Activated naive CD8-positive, alpha-beta T cell treated with anti-CD3 and anti-CD28 coated beads, Interleukin-2, amount 50 U/mL, for 24 hours (primary cell): ENCODE measurements around the gene CYP2F1.
"Not testable (repeated sequence)": the region's sequence is repeated elsewhere in the genome, so short reads cannot be mapped to it uniquely, and the experiment has no call there.

Experiments
- ATAC-seq: fragments of 150-1000 bp; cut with Tn5 transposase; one replicate; pipeline ENCODE4 v1.10.0; 2021
- DNase-seq: peaks from one replicate; pipeline ENCODE4 v3.0.0; 2021
- H3K27ac Mint-ChIP-seq: one replicate; pipeline ENCODE4 v1.8.0; 2021; ENCODE audit warnings: mild to moderate bottlenecking, mixed read lengths
- H3K27me3 Mint-ChIP-seq: one replicate; pipeline ENCODE4 v1.8.0; 2021; ENCODE audit warnings: mixed read lengths
- H3K36me3 Mint-ChIP-seq: one replicate; pipeline ENCODE4 v1.8.0; 2021; ENCODE audit warnings: low read depth, mixed read lengths
- H3K4me1 Mint-ChIP-seq: one replicate; pipeline ENCODE4 v1.8.0; 2021; ENCODE audit warnings: mixed read lengths
- H3K4me3 Mint-ChIP-seq: one replicate; pipeline ENCODE4 v1.8.0; 2021; ENCODE audit warnings: mild to moderate bottlenecking, moderate library complexity, mixed read lengths
- H3K9me3 Mint-ChIP-seq: one replicate; pipeline ENCODE4 v1.8.0; 2021; ENCODE audit warnings: mixed read lengths

The CYP2F1 gene

GRCh38 chr19:41112728-41113290 lies 1.4 kb upstream of the CYP2F1 start:
- H3K27ac Mint-ChIP-seq = no peak overlapping the region
- ATAC-seq (no peak), DNase-seq (no peak)
- H3K4me3 Mint-ChIP-seq = no peak overlapping the region
- no peaks in the 10 kb centered on the region for H3K9me3 Mint-ChIP-seq
- no peaks in the 10 kb centered on the region for H3K36me3 Mint-ChIP-seq
- H3K27me3 Mint-ChIP-seq = no peaks in the 10 kb centered on the region
- H3K4me1 Mint-ChIP-seq = no peaks in the 10 kb centered on the region

- no peaks in the 10 kb centered on the region for H3K36me3 Mint-ChIP-seq
- H3K27me3 Mint-ChIP-seq = no peaks in the 10 kb centered on the region
- DNase-seq (no peak), ATAC-seq (no peak)
- H3K4me1 Mint-ChIP-seq = peaks cover 11% of the 10 kb centered on the region
- H3K9me3 Mint-ChIP-seq = no peaks in the 10 kb centered on the region
- no peak overlapping the region for H3K27ac Mint-ChIP-seq
- H3K4me3 Mint-ChIP-seq = no peak overlapping the region
Measured at GRCh38 chr19:41116261-41116660, 2.0 kb downstream of the CYP2F1 start.

- Mint-ChIP-seq H3K4me1 (peaks cover 18% of the 10 kb centered on the region), H3K4me3 (peak overlapping the region; percentile 38), H3K27ac (peak overlapping the region; percentile 52)
- H3K27me3 Mint-ChIP-seq, H3K9me3 Mint-ChIP-seq, H3K36me3 Mint-ChIP-seq: not testable (repeated sequence)
- ATAC-seq = peak; percentile 39
- peak; percentile 28 for DNase-seq
Measured at GRCh38 chr19:41120929-41121911, 7.0 kb downstream of the CYP2F1 start.

- H3K36me3 Mint-ChIP-seq, H3K27ac Mint-ChIP-seq, H3K9me3 Mint-ChIP-seq: not testable (repeated sequence)
Measured at GRCh38 chr19:41122846-41123245, 8.6 kb downstream of the CYP2F1 start.

GRCh38 chr19:41123716-41124294 lies 9.6 kb downstream of the CYP2F1 start:
- Mint-ChIP-seq H3K4me1 (peaks cover 32% of the 10 kb centered on the region), H3K27me3 (no peaks in the 10 kb centered on the region), H3K4me3 (no peak overlapping the region), H3K36me3 (no peaks in the 10 kb centered on the region), H3K9me3 (no peaks in the 10 kb centered on the region), H3K27ac (no peak overlapping the region)
- ATAC-seq = no peak
- DNase-seq = no peak

More at GRCh38 chr19:41122846-41123245, 8.6 kb downstream of the CYP2F1 start:
- peaks cover 25% of the 10 kb centered on the region for H3K4me1 Mint-ChIP-seq
- H3K4me3 Mint-ChIP-seq, H3K27me3 Mint-ChIP-seq, ATAC-seq, DNase-seq: not testable (repeated sequence)

GRCh38 chr19:41126765-41127203 lies 12.6 kb downstream of the CYP2F1 start:
- not testable (repeated sequence) for H3K4me3 Mint-ChIP-seq, H3K36me3 Mint-ChIP-seq, H3K27me3 Mint-ChIP-seq, H3K9me3 Mint-ChIP-seq, H3K27ac Mint-ChIP-seq, ATAC-seq
- DNase-seq = peak; percentile 38
- peaks cover 19% of the 10 kb centered on the region for H3K4me1 Mint-ChIP-seq

- not testable (repeated sequence) for H3K36me3 Mint-ChIP-seq, ATAC-seq, H3K27me3 Mint-ChIP-seq, H3K9me3 Mint-ChIP-seq, DNase-seq
- peak overlapping the region; percentile 64 for H3K27ac Mint-ChIP-seq
- peaks cover 17% of the 10 kb centered on the region for H3K4me1 Mint-ChIP-seq
- H3K4me3 Mint-ChIP-seq = peak overlapping the region; percentile 50
Measured at GRCh38 chr19:41127362-41127761, 13.1 kb downstream of the CYP2F1 start.

- not testable (repeated sequence) for H3K9me3 Mint-ChIP-seq, H3K27me3 Mint-ChIP-seq, H3K36me3 Mint-ChIP-seq
- Mint-ChIP-seq H3K4me1 (peaks cover 17% of the 10 kb centered on the region), H3K4me3 (peak overlapping the region; percentile 50), H3K27ac (peak overlapping the region; percentile 64)
- DNase-seq (peak; percentile 87), ATAC-seq (peak; percentile 96)
Measured at GRCh38 chr19:41127801-41128300, 13.6 kb downstream of the CYP2F1 start.

GRCh38 chr19:41128692-41129091 lies 14.5 kb downstream of the CYP2F1 start:
- peaks cover 8% of the 10 kb centered on the region for H3K27me3 Mint-ChIP-seq
- no peak for ATAC-seq
- H3K36me3 Mint-ChIP-seq = no peaks in the 10 kb centered on the region
- DNase-seq = no peak
- H3K4me1 Mint-ChIP-seq = peaks cover 17% of the 10 kb centered on the region
- no peak overlapping the region for H3K27ac Mint-ChIP-seq
- H3K4me3 Mint-ChIP-seq = no peak overlapping the region
- H3K9me3 Mint-ChIP-seq = no peaks in the 10 kb centered on the region

- Mint-ChIP-seq H3K4me1 (peaks cover 18% of the 10 kb centered on the region), H3K9me3 (no peaks in the 10 kb centered on the region), H3K27ac (no peak overlapping the region), H3K36me3 (no peaks in the 10 kb centered on the region), H3K27me3 (peaks cover 8% of the 10 kb centered on the region), H3K4me3 (no peak overlapping the region)
- DNase-seq = no peak
- no peak for ATAC-seq
Measured at GRCh38 chr19:41131186-41131585, 17.0 kb downstream of the CYP2F1 start.

- H3K9me3 Mint-ChIP-seq = no peaks in the 10 kb centered on the region
- no peaks in the 10 kb centered on the region for H3K36me3 Mint-ChIP-seq
- peaks cover 8% of the 10 kb centered on the region for H3K27me3 Mint-ChIP-seq
- DNase-seq = no peak
- no peak overlapping the region for H3K27ac Mint-ChIP-seq
- H3K4me3 Mint-ChIP-seq = no peak overlapping the region
- no peak for ATAC-seq
- H3K4me1 Mint-ChIP-seq = peaks cover 9% of the 10 kb centered on the region
Measured at GRCh38 chr19:41133260-41133659, 19.0 kb downstream of the CYP2F1 start.

GRCh38 chr19:41134616-41135015 lies 20.4 kb downstream of the CYP2F1 start:
- peak overlapping the region; percentile 57 for H3K4me3 Mint-ChIP-seq
- peaks cover 8% of the 10 kb centered on the region for H3K27me3 Mint-ChIP-seq
- H3K36me3 Mint-ChIP-seq = no peaks in the 10 kb centered on the region
- peaks cover 6% of the 10 kb centered on the region for H3K4me1 Mint-ChIP-seq
- no peak overlapping the region for H3K27ac Mint-ChIP-seq
- no peaks in the 10 kb centered on the region for H3K9me3 Mint-ChIP-seq
- ATAC-seq (no peak), DNase-seq (no peak)

- H3K27ac Mint-ChIP-seq = peak overlapping the region; percentile 73
- H3K9me3 Mint-ChIP-seq, H3K4me1 Mint-ChIP-seq, H3K27me3 Mint-ChIP-seq, H3K36me3 Mint-ChIP-seq: not testable (repeated sequence)
- H3K4me3 Mint-ChIP-seq = peak overlapping the region; percentile 82
- DNase-seq (peak; percentile 46), ATAC-seq (peak; percentile 90)
Measured at GRCh38 chr19:41135390-41136384, 21.5 kb downstream of the CYP2F1 start.
